Fibroblast of peridontal ligament (primary cell): ENCODE results near the gene MSRB2.
"Not testable (repeated sequence)": the region's sequence is repeated elsewhere in the genome, so short reads cannot be mapped to it uniquely, and the experiment has no call there.

Experiments used
- DNase-seq: peaks from one replicate; pipeline ENCODE4 v3.0.0-alpha.2; 2010; ENCODE audit errors: extremely low read depth

MSRB2 gene

GRCh38 chr10:23070092-23070912, 25.1 kb upstream of the MSRB2 start:
- not testable (repeated sequence) for DNase-seq

GRCh38 chr10:23070913-23071218, 24.5 kb upstream of the MSRB2 start:
- no peak for DNase-seq

GRCh38 chr10:23072593-23072992, 22.8 kb upstream of the MSRB2 start:
- not testable (repeated sequence) for DNase-seq

GRCh38 chr10:23073527-23073926, 21.9 kb upstream of the MSRB2 start:
- no peak for DNase-seq

GRCh38 chr10:23075672-23076071, 19.7 kb upstream of the MSRB2 start:
- no peak for DNase-seq

- DNase-seq: no peak
Observed at GRCh38 chr10:23078114-23078513, 17.3 kb upstream of the MSRB2 start.

- no peak for DNase-seq
Observed at GRCh38 chr10:23079700-23080099, 15.7 kb upstream of the MSRB2 start.

GRCh38 chr10:23080262-23080661, 15.1 kb upstream of the MSRB2 start:
- DNase-seq: no peak

- peak; percentile 13 for DNase-seq
Observed at GRCh38 chr10:23081221-23081750, 14.1 kb upstream of the MSRB2 start.

- DNase-seq: no peak
Observed at GRCh38 chr10:23081891-23082290, 13.5 kb upstream of the MSRB2 start.

- no peak for DNase-seq
Observed at GRCh38 chr10:23088609-23089008, 6.8 kb upstream of the MSRB2 start.

GRCh38 chr10:23094786-23095403, 484 bp upstream of the MSRB2 start:
- DNase-seq: peak; percentile 29

GRCh38 chr10:23095966-23096801, 805 bp downstream of the MSRB2 start:
- peak; percentile 68 for DNase-seq

- peak; percentile 65 for DNase-seq
Observed at GRCh38 chr10:23096802-23097549, 1.6 kb downstream of the MSRB2 start.

- no peak for DNase-seq
Observed at GRCh38 chr10:23099079-23099478, 3.7 kb downstream of the MSRB2 start.

- no peak for DNase-seq
Observed at GRCh38 chr10:23099816-23100215, 4.4 kb downstream of the MSRB2 start.

- no peak for DNase-seq
Observed at GRCh38 chr10:23100331-23101030, 5.1 kb downstream of the MSRB2 start.

- DNase-seq: no peak
Observed at GRCh38 chr10:23106331-23107072, 11.1 kb downstream of the MSRB2 start.

GRCh38 chr10:23110722-23111516, 15.5 kb downstream of the MSRB2 start:
- no peak for DNase-seq
